NB4 (cell line): ENCODE data around the gene LGSN.

ENCODE experiments used
- MYC ChIP-seq: IDR thresholded peaks from 2 replicates; pipeline ENCODE4 v1.6.1; 2011; ENCODE audit warnings: low read depth, low read length
- POLR2A ChIP-seq: IDR thresholded peaks from 2 replicates; pipeline ENCODE4 v1.6.1; 2011; ENCODE audit warnings: mild to moderate bottlenecking; ENCODE audit not compliant: insufficient read length; ENCODE audit errors: extremely low read depth
- TF ChIP-seq, protein P1 (sequence below): IDR thresholded peaks from 2 replicates; pipeline ENCODE4 v1.6.1; 2011; ENCODE audit warnings: low read depth, low read length
- TF ChIP-seq, protein P2 (sequence below): IDR thresholded peaks from one replicate; pipeline ENCODE4 v1.5.1; 2012; ENCODE audit warnings: low read depth, low read length

DNA sequence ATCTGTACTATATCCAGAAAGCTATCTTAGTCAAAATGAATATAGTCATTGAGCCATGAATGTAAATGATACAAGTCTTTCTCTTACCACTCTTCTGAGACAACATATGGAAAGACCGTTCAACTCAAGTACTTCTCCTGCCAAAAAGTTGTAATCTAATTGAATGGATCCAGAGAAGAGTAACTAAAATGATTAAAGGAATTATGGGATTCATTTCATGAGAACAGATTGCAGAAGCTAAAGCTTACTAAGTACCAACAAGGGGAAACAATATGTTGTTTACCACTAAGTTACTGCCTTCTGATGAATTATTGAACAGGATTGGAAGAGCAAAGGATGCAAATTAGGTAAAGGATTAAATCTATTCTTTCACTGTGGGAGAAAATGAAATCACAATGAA lies 2.0 kb upstream of the LGSN start:
- TF ChIP-seq, protein P1, sequence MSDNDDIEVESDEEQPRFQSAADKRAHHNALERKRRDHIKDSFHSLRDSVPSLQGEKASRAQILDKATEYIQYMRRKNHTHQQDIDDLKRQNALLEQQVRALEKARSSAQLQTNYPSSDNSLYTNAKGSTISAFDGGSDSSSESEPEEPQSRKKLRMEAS: no peak
- TF ChIP-seq POLR2A (no peak), MYC (no peak)
- TF ChIP-seq, protein P2, sequence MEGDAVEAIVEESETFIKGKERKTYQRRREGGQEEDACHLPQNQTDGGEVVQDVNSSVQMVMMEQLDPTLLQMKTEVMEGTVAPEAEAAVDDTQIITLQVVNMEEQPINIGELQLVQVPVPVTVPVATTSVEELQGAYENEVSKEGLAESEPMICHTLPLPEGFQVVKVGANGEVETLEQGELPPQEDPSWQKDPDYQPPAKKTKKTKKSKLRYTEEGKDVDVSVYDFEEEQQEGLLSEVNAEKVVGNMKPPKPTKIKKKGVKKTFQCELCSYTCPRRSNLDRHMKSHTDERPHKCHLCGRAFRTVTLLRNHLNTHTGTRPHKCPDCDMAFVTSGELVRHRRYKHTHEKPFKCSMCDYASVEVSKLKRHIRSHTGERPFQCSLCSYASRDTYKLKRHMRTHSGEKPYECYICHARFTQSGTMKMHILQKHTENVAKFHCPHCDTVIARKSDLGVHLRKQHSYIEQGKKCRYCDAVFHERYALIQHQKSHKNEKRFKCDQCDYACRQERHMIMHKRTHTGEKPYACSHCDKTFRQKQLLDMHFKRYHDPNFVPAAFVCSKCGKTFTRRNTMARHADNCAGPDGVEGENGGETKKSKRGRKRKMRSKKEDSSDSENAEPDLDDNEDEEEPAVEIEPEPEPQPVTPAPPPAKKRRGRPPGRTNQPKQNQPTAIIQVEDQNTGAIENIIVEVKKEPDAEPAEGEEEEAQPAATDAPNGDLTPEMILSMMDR: no peak
